Measurements from ENCODE around the gene DSN1. TPM values are rescaled to one million over a fixed set of nuclear protein-coding genes. Genes with fewer than 3 reads are reported as not detected.
A peak's percentile ranks its signal among the peaks of the same experiment; 100 is the strongest.

The DSN1 gene
- total and polyA plus RNA-seq, 2 experiments from 2014 or later: 19.4 to 26.4 TPM

GRCh38 chr20:36732456-36732855 lies 41.1 kb downstream of the DSN1 start:
- no peaks in the 10 kb centered on the region; the same call in 1 of the 2 replicates for H4K20me1 ChIP-seq (replicated peaks; ENCODE audit: insufficient read depth)
- no peak for TF ChIP-seq ZNF462 (CRISPR knock-in tag; IDR thresholded peaks at IDR 0.05)
- no peak overlapping the region for H3K27ac ChIP-seq (ENCODE audit: low read depth)
- peak; percentile 13 for DNase-seq (ENCODE audit: low spot score)
- Mint-ChIP-seq H3K4me1 (peaks cover 20% of the 10 kb centered on the region), H3K4me3 (no peak overlapping the region), H3K27me3 (ENCODE audit: insufficient read depth, low read depth, poor library complexity) (peaks cover 4% of the 10 kb centered on the region), H3K27ac (peak overlapping the region; percentile 70; the same call in 1 of the 2 replicates), H3K36me3 (ENCODE audit: low read depth) (no peaks in the 10 kb centered on the region), H3K9me3 (no peaks in the 10 kb centered on the region)
- no peak overlapping the region for H2AFZ ChIP-seq
- H3K4me3 ChIP-seq: no peak overlapping the region
- H3K27me3 ChIP-seq (ENCODE audit: insufficient read depth): no peaks in the 10 kb centered on the region
- peaks cover 20% of the 10 kb centered on the region for H3K79me2 ChIP-seq (replicated peaks; ENCODE audit: insufficient read depth)
- no peak overlapping the region for H3K4me2 ChIP-seq
- H3K36me3 ChIP-seq (ENCODE audit: insufficient read depth): no peaks in the 10 kb centered on the region
- H3K9me2 ChIP-seq (ENCODE audit: insufficient read depth): no peaks in the 10 kb centered on the region
- 0 out of 2 replicates have a peak, but pooled peaks cover 3% of the 10 kb centered on the region for H3F3A ChIP-seq (replicated peaks; ENCODE audit: low read depth)
- H3K4me1 ChIP-seq (ENCODE audit: insufficient read depth): peaks cover 12% of the 10 kb centered on the region
- ATAC-seq: no peak

- TF ChIP-seq CTCF (conservative IDR thresholded peaks at IDR 0.05; ENCODE audit: low read depth in 2 of 2) (peak; percentile 56 to 63), ZNF114 (CRISPR knock-in tag; IDR thresholded peaks at IDR 0.05) (no peak)
- Histone ChIP-seq H3K36me3 (ENCODE audit: insufficient read depth) (no peaks in the 10 kb centered on the region), H3K4me1 (ENCODE audit: insufficient read depth) (no peaks in the 10 kb centered on the region), H4K20me1 (replicated peaks; ENCODE audit: insufficient read depth) (peaks cover 2% of the 10 kb centered on the region; the same call in 1 of the 2 replicates), H3K4me3 (no peak overlapping the region), H3F3A (replicated peaks; ENCODE audit: low read depth) (0 out of 2 replicates have a peak, but pooled peaks cover 3% of the 10 kb centered on the region), H3K27me3 (ENCODE audit: insufficient read depth) (no peaks in the 10 kb centered on the region), H3K9me2 (ENCODE audit: insufficient read depth) (no peaks in the 10 kb centered on the region), H3K4me2 (no peak overlapping the region), H3K79me2 (replicated peaks; ENCODE audit: insufficient read depth) (peaks cover 4% of the 10 kb centered on the region; the same call in 1 of the 2 replicates), H3K27ac (ENCODE audit: low read depth) (0 out of 2 replicates have a peak overlapping the region, but pooled peaks have one; percentile 48), H2AFZ (no peak overlapping the region)
- H3K27me3 Mint-ChIP-seq (ENCODE audit: insufficient read depth, low read depth, poor library complexity): peaks cover 7% of the 10 kb centered on the region
- H3K4me1 Mint-ChIP-seq: peaks cover 9% of the 10 kb centered on the region; the same call in 2 of the 3 replicates
- peak overlapping the region; percentile 2; the same call in 1 of the 2 replicates for H3K27ac Mint-ChIP-seq
- no peaks in the 10 kb centered on the region for H3K36me3 Mint-ChIP-seq (ENCODE audit: low read depth)
- ATAC-seq (peak; percentile 93), DNase-seq (ENCODE audit: low spot score) (peak; percentile 61)
- H3K9me3 Mint-ChIP-seq: no peaks in the 10 kb centered on the region
- H3K4me3 Mint-ChIP-seq: no peak overlapping the region
These were observed 44.6 kb downstream of the DSN1 start for GRCh38 chr20:36728986-36729385.
